NT2/D1 (cell line): Measurements from ENCODE around the gene SCAMP3.

Source experiments
- SUZ12 ChIP-seq: IDR thresholded peaks from 2 replicates; pipeline ENCODE4 v1.6.1; 2011; ENCODE audit not compliant: insufficient read length, insufficient read depth; ENCODE audit errors: extremely low read depth
- YY1 ChIP-seq: IDR thresholded peaks from 2 replicates; pipeline ENCODE4 v1.6.1; 2011; ENCODE audit not compliant: insufficient read length, insufficient read depth

GRCh38 chr1:155295183-155295941 lies 33.2 kb upstream of the SCAMP3 start:
- no peak for TF ChIP-seq YY1
- TF ChIP-seq SUZ12, result peak; percentile 76
